Activated CD4-positive, alpha-beta memory T cell treated with anti-CD3 and anti-CD28 coated beads for 36 hours (primary cell): ENCODE measurements around the gene OPRL1. TPM values are rescaled to one million over a fixed set of nuclear protein-coding genes. Genes with fewer than 3 reads are reported as not detected.
A peak's percentile ranks its signal among the peaks of the same experiment; 100 is the strongest.

Source experiments
- CTCF ChIA-PET: fragments of 350-600 bp; sonication (Branson Sonifier 250); formaldehyde crosslinking; loops from one replicate; lab custom pipeline; 2021; ENCODE audit warnings: antibody characterized with exemption, inconsistent platforms; lab: Charles Lee
- POLR2A ChIA-PET: fragments of 350-600 bp; sonication (Branson Sonifier 250); formaldehyde crosslinking; loops from one replicate; lab custom pipeline; 2021; ENCODE audit warnings: antibody characterized with exemption; lab: Charles Lee
- DNase-seq: peaks from one replicate; pipeline ENCODE4 v3.0.0-alpha.2; 2020
- H3K27ac Mint-ChIP-seq: one replicate; pipeline ENCODE4 v1.8.0; 2021; ENCODE audit warnings: mixed read lengths
- H3K27me3 Mint-ChIP-seq: one replicate; pipeline ENCODE4 v1.8.0; 2021; ENCODE audit warnings: mixed read lengths
- H3K36me3 Mint-ChIP-seq: one replicate; pipeline ENCODE4 v1.8.0; 2021; ENCODE audit warnings: mixed read lengths
- H3K4me1 Mint-ChIP-seq: one replicate; pipeline ENCODE4 v1.8.0; 2021; ENCODE audit warnings: low read depth, mixed read lengths
- H3K4me3 Mint-ChIP-seq: one replicate; pipeline ENCODE4 v1.8.0; 2021; ENCODE audit warnings: mild to moderate bottlenecking, mixed read lengths
- H3K9me3 Mint-ChIP-seq: one replicate; pipeline ENCODE4 v1.8.0; 2021; ENCODE audit warnings: mixed read lengths
- intact Hi-C: fragments of 100-400 bp; cut with micrococcal nuclease; formaldehyde crosslinking; loops from one replicate; pipeline ENCODE4 v1.15.1; 2023
- total RNA-seq, 2 experiments: library from RNA; stranded (reverse); gene quantifications; one replicate each; pipeline ENCODE4 v1.2.3, GENCODE V29; 2021

OPRL1 gene
- total RNA-seq, 2 experiments from 2014 or later = 0.63 to 0.71 TPM

DNA sequence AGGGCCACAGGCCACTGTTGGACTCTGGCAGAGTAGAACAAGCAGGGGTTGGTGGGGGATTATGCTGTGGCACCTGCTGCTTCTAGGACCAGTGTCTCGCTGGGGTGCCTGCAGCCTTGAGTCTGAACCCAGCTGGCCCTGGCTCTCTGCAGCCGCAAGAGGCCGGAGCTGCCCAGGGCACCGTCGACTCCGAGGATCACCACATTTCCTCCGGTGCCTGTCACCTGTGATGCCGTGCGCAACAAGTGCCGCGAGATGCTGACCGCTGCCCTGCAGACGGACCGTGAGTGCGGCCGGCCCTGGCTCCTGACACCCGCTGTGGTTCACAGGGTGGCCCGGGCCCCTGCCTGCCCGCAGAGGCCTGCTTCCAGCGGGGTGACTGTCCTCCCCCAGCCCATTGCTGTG is 10.7 kb upstream of the OPRL1 start:
- Mint-ChIP-seq H3K27ac (no peak overlapping the region), H3K4me3 (no peak overlapping the region), H3K4me1 (peaks cover 36% of the 10 kb centered on the region), H3K27me3 (no peaks in the 10 kb centered on the region), H3K9me3 (no peaks in the 10 kb centered on the region), H3K36me3 (no peaks in the 10 kb centered on the region)
- POLR2A ChIA-PET = no interaction called here
- CTCF ChIA-PET = interaction anchor here (1.0 to 1.3 kb wide), 5 partner anchors 10 to 52 kb away, joined by 3 to 8 read pairs (median 4); partner anchors contain the start of gene RGS19
- DNase-seq = no peak
- intact Hi-C loops = loop anchor here (10.0 kb wide), 3 partner anchors 56 to 534 kb away; partner anchors contain the start of genes DNAJC5 and PTK6

DNA sequence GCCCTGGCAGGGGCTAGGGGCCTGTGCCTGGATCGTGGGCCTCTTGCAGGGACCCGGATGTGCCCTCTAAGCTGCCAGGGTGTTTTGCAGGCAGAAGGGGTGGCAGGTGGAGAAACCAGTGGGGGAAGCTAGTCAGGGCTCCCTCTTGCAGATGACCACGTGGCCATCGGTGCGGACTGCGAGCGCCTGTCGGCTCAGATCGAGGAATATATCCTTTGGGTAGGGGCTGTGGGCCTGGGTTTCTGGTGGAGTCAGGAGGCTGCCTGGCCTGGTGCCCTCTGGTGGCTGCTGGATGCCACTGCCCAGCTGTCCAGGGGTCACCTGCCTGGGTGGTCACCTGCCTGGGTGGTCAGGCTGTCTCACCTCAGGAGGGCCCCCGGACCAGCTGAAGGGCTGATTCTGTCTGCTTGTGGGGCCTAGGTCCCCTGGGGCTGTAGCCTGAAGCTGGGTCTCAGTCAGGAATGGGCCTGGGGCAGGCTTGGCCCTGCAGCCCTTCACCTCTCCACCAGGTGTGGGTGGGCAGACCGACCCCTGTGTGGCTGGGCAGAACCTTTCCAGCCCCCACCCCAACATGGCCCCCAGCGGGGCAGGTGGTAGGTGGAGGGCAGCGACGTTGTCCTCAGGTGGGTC is 10.2 kb upstream of the OPRL1 start:
- peak; percentile 44 for DNase-seq
- H3K27ac Mint-ChIP-seq = no peak overlapping the region
- no peaks in the 10 kb centered on the region for H3K9me3 Mint-ChIP-seq
- H3K4me3 Mint-ChIP-seq = no peak overlapping the region
- no peaks in the 10 kb centered on the region for H3K36me3 Mint-ChIP-seq
- peaks cover 30% of the 10 kb centered on the region for H3K4me1 Mint-ChIP-seq
- intact Hi-C loops = loop anchor here (10.0 kb wide), 3 partner anchors 55 to 535 kb away; partner anchors contain the start of genes DNAJC5 and PTK6
- no peaks in the 10 kb centered on the region for H3K27me3 Mint-ChIP-seq
- CTCF ChIA-PET = interaction anchor here (0.8 to 1.3 kb wide), 5 partner anchors 9 to 52 kb away, joined by 3 to 8 read pairs (median 4); partner anchors contain the start of gene RGS19
- POLR2A ChIA-PET = interaction anchor here (0.6 to 0.8 kb wide), 2 partner anchors 10 to 939 kb away, joined by 3 read pairs; partner anchors contain the start of genes OPRL1 and RGS19

DNA sequence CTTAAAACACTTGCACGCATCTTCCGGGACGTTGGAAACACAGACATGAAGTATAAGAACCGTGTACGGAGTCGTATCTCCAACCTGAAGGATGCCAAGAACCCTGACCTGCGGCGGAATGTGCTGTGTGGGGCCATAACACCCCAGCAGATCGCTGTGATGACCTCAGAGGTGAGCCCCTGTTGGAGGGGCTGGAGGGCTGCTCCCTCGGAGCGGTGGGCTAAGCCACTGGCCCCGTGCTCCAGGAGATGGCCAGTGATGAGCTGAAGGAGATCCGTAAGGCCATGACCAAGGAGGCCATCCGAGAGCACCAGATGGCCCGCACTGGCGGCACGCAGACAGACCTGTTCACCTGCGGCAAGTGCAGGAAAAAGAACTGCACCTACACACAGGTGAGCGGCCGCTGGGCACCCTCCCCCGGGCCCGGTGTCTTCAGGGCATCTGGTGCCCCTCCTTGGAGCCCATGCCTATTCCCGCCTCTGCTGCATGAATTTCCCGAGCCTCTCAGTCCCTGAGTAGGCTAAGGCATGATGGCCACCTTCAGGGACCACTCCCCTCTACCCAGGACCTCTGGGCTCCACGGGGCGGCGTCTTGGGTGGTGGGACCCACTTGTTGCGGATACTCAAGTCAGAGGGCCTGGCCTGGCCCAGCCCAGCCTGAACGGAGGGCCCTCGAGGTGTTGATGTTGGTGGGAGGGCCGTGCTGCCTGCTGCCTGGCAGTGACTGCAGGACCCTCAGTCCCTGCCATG is 9.5 kb upstream of the OPRL1 start:
- intact Hi-C loops = no loop called here
- Mint-ChIP-seq H3K36me3 (peaks cover under 1% of the 10 kb centered on the region), H3K27ac (no peak overlapping the region), H3K9me3 (no peaks in the 10 kb centered on the region), H3K4me3 (no peak overlapping the region), H3K27me3 (no peaks in the 10 kb centered on the region), H3K4me1 (peaks cover 26% of the 10 kb centered on the region)
- no peak for DNase-seq
- ChIA-PET CTCF (interaction anchor here (0.8 to 1.3 kb wide), 5 partner anchors 8 to 51 kb away, joined by 3 to 8 read pairs (median 4); partner anchors contain the start of gene RGS19), POLR2A (interaction anchor here (0.6 to 0.8 kb wide), 2 partner anchors 9 to 940 kb away, joined by 3 read pairs; partner anchors contain the start of genes OPRL1 and RGS19)

DNA sequence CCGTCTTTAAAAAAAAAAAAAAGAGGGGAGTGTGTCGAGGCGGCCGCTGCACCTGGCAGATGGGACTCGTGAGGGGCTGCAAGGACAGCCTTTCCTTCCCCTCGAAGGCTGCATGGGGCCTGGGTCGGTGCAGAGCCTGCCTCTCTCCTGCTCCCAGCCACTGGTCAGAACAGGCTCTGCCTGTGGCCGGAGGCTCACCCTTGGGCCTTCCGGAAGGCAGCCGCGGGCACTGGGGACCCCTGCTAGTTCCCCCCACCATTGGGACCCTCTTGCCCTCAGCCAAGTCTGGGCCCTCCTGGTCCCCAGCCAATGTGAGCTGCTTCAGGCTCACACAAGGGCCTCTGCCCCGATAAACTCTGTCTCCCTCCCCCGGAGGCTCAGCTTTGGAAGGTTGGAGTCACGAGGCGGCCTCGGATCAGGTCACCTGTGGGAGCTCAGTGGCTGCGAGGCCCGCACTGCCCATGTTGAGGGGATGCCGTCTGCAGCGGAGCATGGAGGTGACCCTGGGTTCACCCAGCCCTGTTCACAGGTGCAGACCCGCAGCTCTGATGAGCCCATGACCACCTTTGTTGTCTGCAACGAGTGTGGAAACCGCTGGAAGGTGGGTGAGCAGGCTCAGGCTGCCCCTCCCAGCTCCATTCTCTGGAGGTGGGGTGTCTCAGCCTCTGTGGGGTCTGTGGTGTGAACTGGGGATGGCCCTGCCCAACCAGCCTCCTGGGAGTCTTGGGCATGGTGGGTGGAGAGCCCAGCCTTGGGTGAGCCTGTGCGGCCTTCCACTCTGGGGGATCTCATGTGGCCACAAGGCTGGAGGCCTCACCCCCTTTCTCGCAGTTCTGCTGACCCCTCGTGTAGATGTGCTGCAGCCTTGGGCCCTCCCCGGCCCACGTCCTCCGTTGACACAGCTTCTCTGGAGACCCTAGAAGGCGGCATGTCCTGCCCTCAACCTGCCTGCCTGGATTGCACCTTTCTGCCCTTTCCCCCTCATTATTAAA is 8.2 kb upstream of the OPRL1 start:
- Mint-ChIP-seq H3K4me3 (no peak overlapping the region), H3K4me1 (peaks cover 14% of the 10 kb centered on the region), H3K27me3 (no peaks in the 10 kb centered on the region), H3K36me3 (peaks cover 3% of the 10 kb centered on the region), H3K9me3 (no peaks in the 10 kb centered on the region), H3K27ac (no peak overlapping the region)
- DNase-seq = no peak
- POLR2A ChIA-PET = no interaction called here
- intact Hi-C loops = no loop called here
- CTCF ChIA-PET = interaction anchor here (1.0 kb wide), 1 partner anchor 30 kb away, joined by 4 read pairs; no protein-coding TSS in a partner anchor

DNA sequence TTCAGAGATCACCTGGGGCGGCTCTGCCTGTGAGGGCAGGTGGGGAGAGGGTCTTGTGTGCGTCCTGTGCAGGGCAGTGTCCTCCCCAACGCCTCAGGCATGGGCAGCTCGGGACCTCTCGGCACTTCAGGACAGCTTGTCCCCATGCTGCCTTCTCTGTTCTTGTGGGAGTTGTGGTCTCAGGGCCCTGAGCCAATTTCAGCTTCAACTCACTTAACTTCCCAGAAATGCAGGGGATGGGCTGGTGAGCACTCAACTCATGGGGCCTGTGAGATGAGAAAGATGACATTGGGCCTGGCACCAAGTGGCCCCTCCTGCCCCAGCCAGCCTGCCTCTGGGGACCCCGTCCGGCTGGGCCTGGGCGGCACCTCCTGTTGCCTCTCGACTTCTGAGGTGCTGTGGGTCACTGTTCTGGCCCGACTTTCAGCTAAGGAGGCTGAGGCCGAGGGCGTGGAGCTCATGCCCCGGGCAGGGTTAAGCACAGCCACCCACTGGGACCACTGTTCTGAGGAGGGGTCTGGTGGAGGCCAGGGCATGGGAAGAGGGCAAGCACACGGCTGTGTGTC is 7.3 kb upstream of the OPRL1 start:
- H3K4me3 Mint-ChIP-seq = no peak overlapping the region
- POLR2A ChIA-PET = no interaction called here
- DNase-seq = no peak
- CTCF ChIA-PET = interaction anchor here (1.0 kb wide), 1 partner anchor 29 kb away, joined by 4 read pairs; no protein-coding TSS in a partner anchor
- H3K27ac Mint-ChIP-seq = no peak overlapping the region
- peaks cover 3% of the 10 kb centered on the region for H3K36me3 Mint-ChIP-seq
- no peaks in the 10 kb centered on the region for H3K27me3 Mint-ChIP-seq
- H3K4me1 Mint-ChIP-seq = peaks cover 9% of the 10 kb centered on the region
- intact Hi-C loops = no loop called here
- no peaks in the 10 kb centered on the region for H3K9me3 Mint-ChIP-seq

DNA sequence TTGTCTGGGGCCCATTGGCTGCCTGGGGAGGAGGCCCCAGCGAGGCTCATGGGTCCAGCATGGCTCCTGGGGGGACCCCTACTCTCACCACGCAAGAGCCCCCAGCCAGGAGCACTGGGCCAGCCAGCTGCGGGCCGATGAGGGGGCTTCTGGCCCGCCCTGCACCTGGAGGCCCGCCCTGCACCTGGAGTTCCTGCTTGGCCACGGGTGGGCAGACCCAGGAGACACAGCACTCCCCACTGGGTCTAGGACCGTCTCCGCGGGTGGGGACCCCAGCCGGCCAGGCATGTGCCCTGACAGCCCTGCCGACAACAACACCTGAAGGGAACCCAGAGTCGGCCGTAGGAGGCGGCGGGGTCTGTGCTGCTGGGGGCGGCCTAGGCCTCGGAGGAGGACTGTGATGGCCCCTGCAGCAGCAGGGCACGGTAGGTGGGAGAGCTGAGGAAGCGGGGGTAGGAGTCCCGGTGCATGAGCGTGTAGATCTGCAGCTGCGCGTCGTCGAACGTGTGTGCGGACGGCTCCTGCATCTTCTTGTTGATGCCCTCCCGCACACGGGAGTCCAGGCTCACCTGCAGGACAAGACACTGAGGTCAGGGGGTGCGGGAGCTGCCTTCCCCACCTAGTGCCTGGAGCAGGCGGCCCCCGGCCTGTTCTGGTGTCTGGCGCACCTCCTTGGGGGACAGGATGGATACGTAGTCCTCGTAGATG is 6.3 kb upstream of the OPRL1 start:
- H3K27me3 Mint-ChIP-seq = no peaks in the 10 kb centered on the region
- CTCF ChIA-PET = no interaction called here
- peaks cover 8% of the 10 kb centered on the region for H3K4me1 Mint-ChIP-seq
- POLR2A ChIA-PET = no interaction called here
- peaks cover 3% of the 10 kb centered on the region for H3K36me3 Mint-ChIP-seq
- intact Hi-C loops = no loop called here
- no peak for DNase-seq
- H3K4me3 Mint-ChIP-seq = no peak overlapping the region
- H3K9me3 Mint-ChIP-seq = no peaks in the 10 kb centered on the region
- H3K27ac Mint-ChIP-seq = no peak overlapping the region

DNA sequence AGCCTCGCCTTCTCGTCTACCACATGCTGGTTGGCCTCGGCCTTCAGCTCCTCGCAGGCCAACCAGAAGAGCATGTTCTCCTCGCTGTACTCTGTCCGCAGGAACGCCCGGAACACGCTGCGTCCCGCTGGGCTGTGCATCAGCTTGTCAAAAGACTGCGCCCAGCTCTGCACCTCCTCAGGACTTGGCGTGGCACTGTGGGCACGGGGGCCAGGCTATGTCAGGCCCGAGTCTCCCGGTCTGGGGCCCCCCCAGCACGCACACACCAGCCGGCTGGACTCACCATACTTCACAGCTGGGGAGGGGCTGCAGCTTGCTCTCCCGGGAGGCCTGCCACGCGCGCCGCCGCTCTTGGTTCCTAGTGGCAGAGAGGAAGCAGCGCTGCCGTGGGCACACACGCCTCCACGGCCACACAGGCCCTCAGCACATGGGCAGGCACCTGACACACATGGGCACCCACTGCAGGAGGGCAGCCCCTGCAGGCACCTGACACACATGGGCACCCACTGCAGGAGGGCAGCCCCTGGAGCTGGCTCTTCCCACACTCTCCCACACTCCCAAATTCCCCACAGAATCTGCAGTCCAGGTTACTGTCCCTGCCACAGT is 5.6 kb upstream of the OPRL1 start:
- Mint-ChIP-seq H3K9me3 (no peaks in the 10 kb centered on the region), H3K36me3 (peaks cover 3% of the 10 kb centered on the region), H3K27ac (no peak overlapping the region), H3K4me3 (no peak overlapping the region), H3K4me1 (peaks cover 8% of the 10 kb centered on the region), H3K27me3 (no peaks in the 10 kb centered on the region)
- DNase-seq = no peak
- ChIA-PET POLR2A (no interaction called here), CTCF (no interaction called here)
- intact Hi-C loops = no loop called here

DNA sequence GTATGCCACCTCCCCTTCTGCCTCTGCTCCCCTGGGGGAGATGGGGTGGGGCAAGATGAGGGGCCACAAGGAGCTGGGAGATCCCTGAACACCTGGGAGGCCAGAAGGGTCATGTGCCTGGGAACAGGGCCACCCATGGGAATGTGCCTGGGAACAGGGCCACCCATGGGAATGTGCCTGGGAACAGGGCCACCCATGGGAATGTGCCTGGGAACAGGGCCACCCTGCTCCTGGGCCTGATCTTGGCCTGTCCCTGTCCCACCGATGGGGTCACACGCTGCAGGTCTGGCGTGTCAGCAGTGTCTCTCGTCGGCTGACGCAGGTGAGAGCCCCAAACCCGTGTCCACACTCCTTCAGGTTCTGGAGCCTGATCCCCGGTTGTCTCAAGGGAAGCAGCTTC is 4.9 kb upstream of the OPRL1 start:
- POLR2A ChIA-PET = no interaction called here
- DNase-seq = no peak
- Mint-ChIP-seq H3K9me3 (no peaks in the 10 kb centered on the region), H3K4me3 (no peak overlapping the region), H3K36me3 (peaks cover 3% of the 10 kb centered on the region), H3K27ac (no peak overlapping the region), H3K27me3 (no peaks in the 10 kb centered on the region), H3K4me1 (peaks cover 8% of the 10 kb centered on the region)
- CTCF ChIA-PET = interaction anchor here (1.1 kb wide), 1 partner anchor 9 kb away, joined by 3 read pairs; no protein-coding TSS in a partner anchor
- intact Hi-C loops = loop anchor here (5.0 kb wide), 1 partner anchor 182 kb away; the partner anchor contains the start of gene PCMTD2

DNA sequence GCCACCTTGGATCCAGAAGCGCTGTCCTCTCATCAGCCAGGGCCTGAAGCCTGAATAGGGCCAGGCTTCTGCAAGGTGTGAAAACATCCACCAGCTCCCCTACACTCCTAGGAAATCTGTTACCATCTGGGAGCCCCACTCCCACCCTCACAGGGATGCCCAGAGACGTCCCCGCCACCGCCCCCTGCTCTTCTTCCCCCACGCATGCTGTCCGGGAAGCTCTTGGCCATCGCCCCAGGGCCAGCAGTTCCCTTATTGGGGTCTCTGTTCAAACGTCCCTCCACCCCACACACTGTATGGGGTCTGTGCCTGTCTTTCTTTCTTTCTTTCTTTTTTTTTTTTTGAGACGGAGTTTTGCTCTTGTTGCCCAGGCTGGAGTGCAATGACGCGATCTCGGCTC is 4.3 kb upstream of the OPRL1 start:
- Mint-ChIP-seq H3K4me1 (peaks cover 8% of the 10 kb centered on the region), H3K9me3 (no peaks in the 10 kb centered on the region), H3K36me3 (peaks cover 3% of the 10 kb centered on the region), H3K27ac (peak overlapping the region; percentile 38), H3K4me3 (no peak overlapping the region), H3K27me3 (no peaks in the 10 kb centered on the region)
- CTCF ChIA-PET = interaction anchor here (1.1 kb wide), 1 partner anchor 8 kb away, joined by 3 read pairs; no protein-coding TSS in a partner anchor
- no peak for DNase-seq
- intact Hi-C loops = loop anchor here (5.0 kb wide), 1 partner anchor 182 kb away; the partner anchor contains the start of gene PCMTD2
- POLR2A ChIA-PET = interaction anchor here (1.7 kb wide), 1 partner anchor 10 kb away, joined by 4 read pairs; no protein-coding TSS in a partner anchor
